Adrenal gland (tissue), 12 donors: ENCODE results near the gene IMPDH1. TPM values are rescaled to one million over a fixed set of nuclear protein-coding genes. Genes with fewer than 3 reads are reported as not detected.

Source experiments
- DNase-seq, 7 donors: peaks; one replicate each; pipeline ENCODE4 v3.0.0-alpha.2; 2019 to 2020
- H3K27ac ChIP-seq, 5 donors: fragments of 200-600 bp; sonication (generic) in 4 of 5; 1 replicate in 3 of 5; 2 replicates in 2 of 5; pipeline versions ENCODE4 v1.5.1 to v1.8.0; 2016 to 2020; ENCODE audit warnings: mild to moderate bottlenecking in 1 of 5
- H3K27me3 ChIP-seq: fragments of 200-600 bp; 2 replicates; pipeline ENCODE4 v1.8.0; 2021
- H3K36me3 ChIP-seq, 2 donors: fragments of 200-600 bp; replicated peaks in 1 of 2; 1 replicate in 1 of 2; 2 replicates in 1 of 2; pipeline versions ENCODE4 v1.5.1 to v1.8.0; 2018 to 2022
- H3K4me1 ChIP-seq, 2 donors: fragments of 200-600 bp; replicated peaks in 1 of 2; 1 replicate in 1 of 2; 2 replicates in 1 of 2; pipeline versions ENCODE4 v1.5.1 to v1.8.0; 2018 to 2021
- H3K4me3 ChIP-seq, 4 donors: fragments of 200-600 bp; sonication (generic) in 3 of 4; one replicate each; pipeline ENCODE4 v1.5.1; 2016 to 2018
- H3K9me3 ChIP-seq, 3 donors: fragments of 200-600 bp; sonication (generic) in 1 of 3; replicated peaks in 1 of 3; 1 replicate in 2 of 3; 2 replicates in 1 of 3; pipeline versions ENCODE4 v1.5.1 to v1.8.0; 2016 to 2021
- CTCF ChIP-seq, 6 experiments: fragments of 450-650 bp in 4 of 6; fragments of 200-600 bp in 2 of 6; sonication (generic) in 1 of 6; IDR thresholded peaks; 1 replicate in 5 of 6; 2 replicates in 1 of 6; pipeline versions ENCODE4 v1.5.1 to v1.8.0; 2016 to 2021; ENCODE audit warnings: antibody characterized with exemption in 6 of 6, mild to moderate bottlenecking in 2 of 6, moderate library complexity in 1 of 6
- POLR2A ChIP-seq, 2 donors: fragments of 450-650 bp; IDR thresholded peaks; one replicate each; pipeline ENCODE4 v1.6.1; 2017; ENCODE audit warnings: antibody characterized with exemption in 2 of 2, mild to moderate bottlenecking in 2 of 2, moderate library complexity in 1 of 2
- WGBS, 4 donors: extraction: QIAGEN DNeasy Blood & Tissue Kit in 2 of 4; methylation state at CpG; one replicate each; pipeline versions ENCODE4 v1.1.5 to v1.1.7; 2013 to 2017; 5-methylcytosine and 5-hydroxymethylcytosine counted together
- intact Hi-C, 2 donors: fragments of 100-400 bp; cut with DNase I; formaldehyde crosslinking; loops; one replicate each; pipeline versions ENCODE4 v1.14.1 to v1.15.0; 2022 to 2023
- polyA plus RNA-seq, 3 donors: library from polyadenylated mRNA; stranded (reverse); fragments of 200-250 nt in 2 of 3; fragments of 350-450 nt in 1 of 3; fragmentation: Illumina TruSeq in 1 of 3; extraction: RNeasy Lipid Tissue Mini Kit (QIAGEN cat#74804) in 1 of 3; gene quantifications; one replicate each; pipeline ENCODE4 v1.2.3, GENCODE V29; 2013 to 2014
- total RNA-seq, 9 donors: library from RNA; depleted of rRNA in 4 of 9; stranded (reverse); fragments of >200 nt in 4 of 9; fragments of 120-200 nt in 1 of 9; fragmentation: NEBNext Ultra II Directional in 1 of 9; extraction: Animal tissue kit (Norgen Biotek cat#: 25700) in 1 of 9; gene quantifications; one replicate each; pipeline versions ENCODE4 v1.1.0 to v1.2.4, GENCODE V29; 2013 to 2023
- donor health status: healthy with polysubstance abuse.
- donor health status: Bipolar disorder and iron deficiency.
- donor health status: DM: yes; HTN: yes; CAD: no.
- donor health status: DM: no; HTN: no; CAD: no.
- donor health status: DM: no; HTN: no; CAD: no.
- donor health status: DM: yes; HTN: yes; CAD: no.

IMPDH1 gene
- total and polyA plus RNA-seq, 12 donors = 11.8 to 52.4 (median 32.4) TPM

- Histone ChIP-seq H3K4me3 (no peak overlapping the region), H3K36me3 (peaks cover 0 to 8% of the 10 kb centered on the region in 2 donors), H3K27me3 (no peaks in the 10 kb centered on the region), H3K9me3 (no peaks in the 10 kb centered on the region), H3K27ac (no peak overlapping the region), H3K4me1 (no peaks in the 10 kb centered on the region)
- TF ChIP-seq CTCF (IDR thresholded peaks at IDR 0.05) = no peak
- no peak for TF ChIP-seq POLR2A (IDR thresholded peaks at IDR 0.05)
- no peak for DNase-seq
- 75 to 86% (median 77%) methylated on average over 2 to 9 of the region's 9 CpGs for WGBS, 4 donors
- intact Hi-C loops = loop anchor here (2.0 to 5.0 kb wide), 2 partner anchors 42 to 43 kb away; no protein-coding TSS in a partner anchor
Measured at GRCh38 chr7:128389618-128390329, 20.0 kb downstream of the IMPDH1 start.

- H3K4me1 ChIP-seq = no peaks in the 10 kb centered on the region
- H3K27me3 ChIP-seq = no peaks in the 10 kb centered on the region
- TF ChIP-seq POLR2A (IDR thresholded peaks at IDR 0.05) = no peak
- TF ChIP-seq CTCF (IDR thresholded peaks at IDR 0.05) = no peak
- no peaks in the 10 kb centered on the region for H3K9me3 ChIP-seq
- H3K36me3 ChIP-seq = peaks cover 0 to 5% of the 10 kb centered on the region in 2 donors
- H3K4me3 ChIP-seq = no peak overlapping the region
- WGBS, 4 donors = 0 to 51% (median 40%) methylated on average over 1 to 2 of the region's 2 CpGs
- no peak overlapping the region for H3K27ac ChIP-seq
- intact Hi-C loops = loop anchor here (2.0 to 5.0 kb wide), 2 partner anchors 42 kb away; no protein-coding TSS in a partner anchor
- DNase-seq = no peak
Measured at GRCh38 chr7:128389085-128389617, 20.6 kb downstream of the IMPDH1 start.

GRCh38 chr7:128388145-128388485, 21.7 kb downstream of the IMPDH1 start:
- intact Hi-C loops = loop anchor here (2.0 to 5.0 kb wide), 2 partner anchors 41 kb away; no protein-coding TSS in a partner anchor
- no peak for DNase-seq
- no peak for TF ChIP-seq CTCF (IDR thresholded peaks at IDR 0.05)
- TF ChIP-seq POLR2A (IDR thresholded peaks at IDR 0.05) = no peak

GRCh38 chr7:128387216-128388144, 22.3 kb downstream of the IMPDH1 start:
- H3K27ac ChIP-seq = no peak overlapping the region
- intact Hi-C loops = loop anchor here (2.0 to 5.0 kb wide), 2 partner anchors 40 to 41 kb away; no protein-coding TSS in a partner anchor
- no peak overlapping the region for H3K4me3 ChIP-seq
- no peaks in the 10 kb centered on the region for H3K36me3 ChIP-seq
- no peaks in the 10 kb centered on the region for H3K9me3 ChIP-seq
- no peaks in the 10 kb centered on the region for H3K4me1 ChIP-seq
- TF ChIP-seq POLR2A (IDR thresholded peaks at IDR 0.05) = no peak
- peak; percentile 77 to 87 (median 82) for TF ChIP-seq CTCF (IDR thresholded peaks at IDR 0.05)
- WGBS, 4 donors = 20 to 33% (median 24%) methylated on average over 15 to 24 of the region's 24 CpGs
- no peaks in the 10 kb centered on the region for H3K27me3 ChIP-seq
- peak; percentile 75 to 90 (median 81) for DNase-seq

More at GRCh38 chr7:128388145-128388485, 21.7 kb downstream of the IMPDH1 start:
- no peaks in the 10 kb centered on the region for H3K27me3 ChIP-seq
- no peak overlapping the region for H3K4me3 ChIP-seq
- H3K27ac ChIP-seq = no peak overlapping the region
- H3K9me3 ChIP-seq = no peaks in the 10 kb centered on the region
- H3K36me3 ChIP-seq = no peaks in the 10 kb centered on the region
- WGBS, 4 donors = 27 to 36% (median 31%) methylated on average over 3 of the region's 3 CpGs
- H3K4me1 ChIP-seq = no peaks in the 10 kb centered on the region
